Islet precursor cell (in vitro differentiated cells): ENCODE data around the gene DDI2.
"Not testable (repeated sequence)": the region's sequence is repeated elsewhere in the genome, so short reads cannot be mapped to it uniquely, and the experiment has no call there.

ENCODE experiments used
- DNase-seq: peaks from one replicate; pipeline ENCODE4 v3.0.0-alpha.2; 2018

DDI2 gene

GRCh38 chr1:15617173-15618076, at the start of gene DDI2:
Gene DDI2, plus strand, starts transcription at chr1:15617458. Its CDS starts 213 bp downstream, at chr1:15617671.
- peak; percentile 99 for DNase-seq

GRCh38 chr1:15568387-15569073, 48.7 kb upstream of the DDI2 start:
- DNase-seq, result no peak

GRCh38 chr1:15570861-15571260, 46.4 kb upstream of the DDI2 start:
- no peak for DNase-seq

- no peak for DNase-seq
Observed at GRCh38 chr1:15571266-15571665, 46.0 kb upstream of the DDI2 start.

GRCh38 chr1:15573477-15573876, 43.8 kb upstream of the DDI2 start:
- DNase-seq, result no peak

GRCh38 chr1:15574741-15575140, 42.5 kb upstream of the DDI2 start:
- DNase-seq, result no peak

- DNase-seq, result no peak
Observed at GRCh38 chr1:15575549-15576150, 41.6 kb upstream of the DDI2 start.

GRCh38 chr1:15577691-15578090, 39.6 kb upstream of the DDI2 start:
- no peak for DNase-seq

- DNase-seq, result no peak
Observed at GRCh38 chr1:15578921-15579682, 38.2 kb upstream of the DDI2 start.

GRCh38 chr1:15579683-15580047, 37.6 kb upstream of the DDI2 start:
- no peak for DNase-seq

GRCh38 chr1:15583016-15583706, 34.1 kb upstream of the DDI2 start:
- DNase-seq, result no peak

GRCh38 chr1:15584489-15585363, 32.5 kb upstream of the DDI2 start, which contains the start of gene AGMAT:
Gene AGMAT, minus strand, starts transcription at chr1:15585051. Its CDS starts 84 bp downstream, at chr1:15584967.
- peak; percentile 81 for DNase-seq

GRCh38 chr1:15592285-15592684, 25.0 kb upstream of the DDI2 start:
- DNase-seq, result no peak

- no peak for DNase-seq
Observed at GRCh38 chr1:15595809-15596617, 21.2 kb upstream of the DDI2 start.

GRCh38 chr1:15598436-15598835, 18.8 kb upstream of the DDI2 start:
- no peak for DNase-seq

GRCh38 chr1:15603050-15603965, 13.9 kb upstream of the DDI2 start:
- peak; percentile 96 for DNase-seq

- DNase-seq, result not testable (repeated sequence)
Observed at GRCh38 chr1:15603966-15604282, 13.3 kb upstream of the DDI2 start.

GRCh38 chr1:15604400-15604799, 12.9 kb upstream of the DDI2 start:
- DNase-seq, result not testable (repeated sequence)
